Measurements from ENCODE around the gene MEIKIN. TPM values are rescaled to one million over a fixed set of nuclear protein-coding genes. Genes with fewer than 3 reads are reported as not detected.

The MEIKIN gene
- total RNA-seq, 1 experiment from 2014 or later, result not detected

DNA sequence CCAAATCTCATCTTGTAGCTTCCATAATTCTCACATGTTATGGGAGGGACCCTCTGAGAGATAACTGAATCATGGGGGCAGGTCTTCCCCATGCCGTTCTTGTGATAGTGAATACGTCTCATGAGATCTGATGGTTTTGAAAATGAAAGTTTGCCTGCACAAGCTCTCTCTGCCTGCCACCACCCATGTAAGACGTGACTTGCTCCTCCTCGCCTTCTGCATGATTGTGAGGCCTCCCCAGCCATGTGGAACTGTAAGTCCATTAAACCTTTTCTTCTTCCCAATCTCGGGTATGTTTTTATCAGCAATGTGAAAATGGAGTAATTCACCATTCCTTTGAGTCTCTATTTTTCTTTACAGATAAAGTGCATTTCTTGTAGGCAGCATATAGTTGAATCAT is 81.8 kb downstream of the MEIKIN start:
- Mint-ChIP-seq H3K27ac (ENCODE audit: unreplicated experiment) (no peak overlapping the region), H3K27me3 (ENCODE audit: insufficient read depth, unreplicated experiment) (peaks cover 3% of the 10 kb centered on the region), H3K9me3 (ENCODE audit: unreplicated experiment) (peaks cover 46% of the 10 kb centered on the region), H3K36me3 (ENCODE audit: insufficient read depth, unreplicated experiment) (no peaks in the 10 kb centered on the region), H3K4me1 (ENCODE audit: low read depth, unreplicated experiment) (no peaks in the 10 kb centered on the region), H3K4me3 (ENCODE audit: unreplicated experiment) (no peak overlapping the region)
- intact Hi-C loops (cut with micrococcal nuclease; ENCODE audit: unreplicated experiment), result no loop called here
- POLR2A ChIA-PET, result no interaction called here
- CTCF ChIA-PET, result no interaction called here
- H3K4me3 ChIP-seq (ENCODE audit: low read depth, low read length), result no peak overlapping the region
- BruUV-seq (replicated peaks), result no TSS peak
- no peaks in the 10 kb centered on the region for H3K27me3 ChIP-seq (replicated peaks; ENCODE audit: control insufficient read depth, insufficient read depth, low read length)
- no peak for DNase-seq
- H3K4me1 ChIP-seq, result no peaks in the 10 kb centered on the region
- H3K36me3 ChIP-seq (ENCODE audit: control insufficient read depth, insufficient read depth, low read length), result no peaks in the 10 kb centered on the region
- peaks cover 11% of the 10 kb centered on the region; the same call in 1 of the 2 replicates for H3K9me3 ChIP-seq
- TF ChIP-seq, protein P1, sequence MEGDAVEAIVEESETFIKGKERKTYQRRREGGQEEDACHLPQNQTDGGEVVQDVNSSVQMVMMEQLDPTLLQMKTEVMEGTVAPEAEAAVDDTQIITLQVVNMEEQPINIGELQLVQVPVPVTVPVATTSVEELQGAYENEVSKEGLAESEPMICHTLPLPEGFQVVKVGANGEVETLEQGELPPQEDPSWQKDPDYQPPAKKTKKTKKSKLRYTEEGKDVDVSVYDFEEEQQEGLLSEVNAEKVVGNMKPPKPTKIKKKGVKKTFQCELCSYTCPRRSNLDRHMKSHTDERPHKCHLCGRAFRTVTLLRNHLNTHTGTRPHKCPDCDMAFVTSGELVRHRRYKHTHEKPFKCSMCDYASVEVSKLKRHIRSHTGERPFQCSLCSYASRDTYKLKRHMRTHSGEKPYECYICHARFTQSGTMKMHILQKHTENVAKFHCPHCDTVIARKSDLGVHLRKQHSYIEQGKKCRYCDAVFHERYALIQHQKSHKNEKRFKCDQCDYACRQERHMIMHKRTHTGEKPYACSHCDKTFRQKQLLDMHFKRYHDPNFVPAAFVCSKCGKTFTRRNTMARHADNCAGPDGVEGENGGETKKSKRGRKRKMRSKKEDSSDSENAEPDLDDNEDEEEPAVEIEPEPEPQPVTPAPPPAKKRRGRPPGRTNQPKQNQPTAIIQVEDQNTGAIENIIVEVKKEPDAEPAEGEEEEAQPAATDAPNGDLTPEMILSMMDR (IDR thresholded peaks at IDR 0.05; ENCODE audit: insufficient read depth in 1 of 2, low read depth in 1 of 2, low read length in 1 of 2, severe bottlenecking in 1 of 2, unreplicated experiment in 1 of 2), result no peak

- H3K36me3 Mint-ChIP-seq (ENCODE audit: insufficient read depth, unreplicated experiment), result no peaks in the 10 kb centered on the region
- Histone ChIP-seq H3K4me1 (no peaks in the 10 kb centered on the region), H3K36me3 (ENCODE audit: control insufficient read depth, insufficient read depth, low read length) (no peaks in the 10 kb centered on the region), H3K9me3 (no peaks in the 10 kb centered on the region; the same call in 1 of the 2 replicates), H3K4me3 (ENCODE audit: low read depth, low read length) (no peak overlapping the region), H3K27me3 (replicated peaks; ENCODE audit: control insufficient read depth, insufficient read depth, low read length) (no peaks in the 10 kb centered on the region)
- intact Hi-C loops (cut with micrococcal nuclease; ENCODE audit: unreplicated experiment), result no loop called here
- BruUV-seq (replicated peaks), result no TSS peak
- TF ChIP-seq, protein P1 (IDR thresholded peaks at IDR 0.05; ENCODE audit: insufficient read depth in 1 of 2, low read depth in 1 of 2, low read length in 1 of 2, severe bottlenecking in 1 of 2, unreplicated experiment in 1 of 2), result no peak
- DNase-seq, result no peak
- H3K9me3 Mint-ChIP-seq (ENCODE audit: unreplicated experiment), result peaks cover 7% of the 10 kb centered on the region
- peaks cover 9% of the 10 kb centered on the region for H3K27me3 Mint-ChIP-seq (ENCODE audit: insufficient read depth, unreplicated experiment)
- no peaks in the 10 kb centered on the region for H3K4me1 Mint-ChIP-seq (ENCODE audit: low read depth, unreplicated experiment)
- no peak overlapping the region for H3K4me3 Mint-ChIP-seq (ENCODE audit: unreplicated experiment)
- POLR2A ChIA-PET, result no interaction called here
- CTCF ChIA-PET, result no interaction called here
- H3K27ac Mint-ChIP-seq (ENCODE audit: unreplicated experiment), result no peak overlapping the region
These were observed 88.1 kb downstream of the MEIKIN start for GRCh38 chr5:131857388-131857787.

GRCh38 chr5:131855452-131855851 is 90.0 kb downstream of the MEIKIN start:
- DNase-seq, result no peak
- Histone ChIP-seq H3K36me3 (ENCODE audit: control insufficient read depth, insufficient read depth, low read length) (no peaks in the 10 kb centered on the region), H3K27me3 (replicated peaks; ENCODE audit: control insufficient read depth, insufficient read depth, low read length) (no peaks in the 10 kb centered on the region), H3K4me1 (no peaks in the 10 kb centered on the region), H3K4me3 (ENCODE audit: low read depth, low read length) (no peak overlapping the region), H3K9me3 (peaks cover 10% of the 10 kb centered on the region)
- no peak overlapping the region for H3K4me3 Mint-ChIP-seq (ENCODE audit: unreplicated experiment)
- TF ChIP-seq, protein P1 (IDR thresholded peaks at IDR 0.05; ENCODE audit: insufficient read depth in 1 of 2, low read depth in 1 of 2, low read length in 1 of 2, severe bottlenecking in 1 of 2, unreplicated experiment in 1 of 2), result no peak
- BruUV-seq (replicated peaks), result no TSS peak
- H3K27ac Mint-ChIP-seq (ENCODE audit: unreplicated experiment), result no peak overlapping the region
- POLR2A ChIA-PET, result no interaction called here
- H3K27me3 Mint-ChIP-seq (ENCODE audit: insufficient read depth, unreplicated experiment), result peaks cover 14% of the 10 kb centered on the region
- CTCF ChIA-PET, result no interaction called here
- intact Hi-C loops (cut with micrococcal nuclease; ENCODE audit: unreplicated experiment), result no loop called here
- H3K36me3 Mint-ChIP-seq (ENCODE audit: insufficient read depth, unreplicated experiment), result no peaks in the 10 kb centered on the region
- no peaks in the 10 kb centered on the region for H3K4me1 Mint-ChIP-seq (ENCODE audit: low read depth, unreplicated experiment)
- H3K9me3 Mint-ChIP-seq (ENCODE audit: unreplicated experiment), result no peaks in the 10 kb centered on the region

All from Caco-2 (cell line).